ENCODE data around the gene HOXC11. TPM values are rescaled to one million over a fixed set of nuclear protein-coding genes. Genes with fewer than 3 reads are reported as not detected.

HOXC11 gene
- total RNA-seq, 1 donor: under 0.01 TPM

DNA sequence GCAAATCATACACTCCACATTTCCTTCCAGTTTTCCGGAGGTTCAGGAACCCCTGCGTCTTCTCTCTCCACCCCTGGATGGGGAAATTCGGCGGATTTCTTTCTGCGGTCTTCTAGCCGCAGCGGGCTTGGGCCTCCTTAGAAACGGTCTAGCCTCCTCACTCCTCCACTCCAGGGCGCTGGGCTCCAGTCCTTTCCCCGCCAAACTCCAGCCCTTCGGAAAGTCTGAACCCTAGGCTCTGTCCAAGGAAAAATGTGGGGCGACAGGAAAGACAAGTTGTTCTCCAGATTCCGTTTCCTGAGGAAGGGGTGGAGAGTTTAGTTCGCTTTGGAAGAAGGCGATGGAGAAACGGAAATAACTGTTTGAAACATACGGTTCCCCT, 10.6 kb downstream of the HOXC11 start:
- DNase-seq (ENCODE audit: low read depth in 2 of 3, low spot score in 2 of 3): no peak

DNA sequence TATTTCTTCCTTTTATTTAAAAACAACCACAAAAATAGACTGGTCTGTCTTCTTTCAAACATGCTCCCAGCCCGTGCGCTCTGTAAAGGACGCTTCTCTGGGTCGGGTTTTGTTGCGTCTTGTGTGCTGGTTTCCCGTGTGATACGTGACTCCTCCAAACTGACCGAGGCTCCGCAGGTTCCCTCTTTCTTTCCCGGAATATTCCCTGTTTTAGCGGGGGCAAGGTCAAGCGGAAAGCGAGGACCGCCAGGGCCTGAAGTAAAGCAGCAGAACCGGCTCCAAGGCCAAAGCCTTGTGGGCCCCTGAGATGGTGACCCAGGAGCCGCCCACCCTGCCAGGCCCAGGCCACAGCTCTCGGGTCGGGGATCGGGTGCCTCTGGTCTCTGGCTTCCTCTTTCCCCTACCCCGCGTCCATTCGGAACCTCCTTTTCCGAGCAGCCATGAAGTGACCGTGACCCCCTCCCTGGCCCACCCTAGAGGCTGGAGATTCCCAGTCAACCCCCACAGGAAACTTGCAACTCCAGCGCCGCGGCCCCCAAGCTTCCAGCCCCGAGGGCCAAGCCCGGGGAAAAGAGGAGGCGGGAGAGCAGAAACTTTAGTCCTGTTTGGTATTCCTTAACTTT, 11.1 kb downstream of the HOXC11 start:
- no peak for DNase-seq (ENCODE audit: low read depth in 2 of 3, low spot score in 2 of 3)

DNA sequence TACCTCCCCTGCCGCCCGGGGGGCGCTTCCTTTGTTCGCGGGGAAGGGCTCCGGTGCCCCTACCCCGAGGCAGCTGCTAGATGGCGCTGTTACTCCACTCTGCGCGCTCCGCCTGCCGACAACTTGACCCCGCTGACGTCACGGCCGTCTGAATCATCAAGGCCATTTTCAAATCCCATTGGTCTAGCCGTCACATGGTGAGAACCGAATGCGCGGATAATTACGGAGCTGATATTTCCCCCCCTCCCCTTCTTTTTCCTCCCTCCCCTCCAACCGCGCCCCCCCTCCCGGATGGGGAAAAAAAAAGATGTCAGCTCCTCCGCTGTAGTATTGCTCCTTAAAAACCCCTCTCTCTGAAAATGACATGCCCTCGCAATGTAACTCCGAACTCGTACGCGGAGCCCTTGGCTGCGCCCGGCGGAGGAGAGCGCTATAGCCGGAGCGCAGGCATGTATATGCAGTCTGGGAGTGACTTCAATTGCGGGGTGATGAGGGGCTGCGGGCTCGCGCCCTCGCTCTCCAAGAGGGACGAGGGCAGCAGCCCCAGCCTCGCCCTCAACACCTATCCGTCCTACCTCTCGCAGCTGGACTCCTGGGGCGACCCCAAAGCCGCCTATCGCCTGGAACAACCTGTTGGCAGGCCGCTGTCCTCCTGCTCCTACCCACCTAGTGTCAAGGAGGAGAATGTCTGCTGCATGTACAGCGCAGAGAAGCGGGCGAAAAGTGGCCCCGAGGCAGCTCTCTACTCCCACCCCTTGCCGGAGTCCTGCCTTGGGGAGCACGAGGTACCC, 12.2 kb downstream of the HOXC11 start, which contains the start of gene HOXC10:
TSS of gene HOXC10 (plus strand) at position 246 of the 791 bp plus-strand sequence. CDS start at position 360, 114 bp downstream.
- peak in 2 of 3 donors; percentile 88 to 90 for DNase-seq (ENCODE audit: low read depth in 2 of 3, low spot score in 2 of 3)

DNA sequence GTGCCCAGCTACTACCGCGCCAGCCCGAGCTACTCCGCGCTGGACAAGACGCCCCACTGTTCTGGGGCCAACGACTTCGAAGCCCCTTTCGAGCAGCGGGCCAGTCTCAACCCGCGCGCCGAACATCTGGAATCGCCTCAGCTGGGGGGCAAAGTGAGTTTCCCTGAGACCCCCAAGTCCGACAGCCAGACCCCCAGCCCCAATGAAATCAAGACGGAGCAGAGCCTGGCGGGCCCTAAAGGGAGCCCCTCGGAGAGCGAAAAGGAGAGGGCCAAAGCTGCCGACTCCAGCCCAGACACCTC, 12.7 kb downstream of the HOXC11 start:
- no peak for DNase-seq (ENCODE audit: low read depth in 2 of 3, low spot score in 2 of 3)

DNA sequence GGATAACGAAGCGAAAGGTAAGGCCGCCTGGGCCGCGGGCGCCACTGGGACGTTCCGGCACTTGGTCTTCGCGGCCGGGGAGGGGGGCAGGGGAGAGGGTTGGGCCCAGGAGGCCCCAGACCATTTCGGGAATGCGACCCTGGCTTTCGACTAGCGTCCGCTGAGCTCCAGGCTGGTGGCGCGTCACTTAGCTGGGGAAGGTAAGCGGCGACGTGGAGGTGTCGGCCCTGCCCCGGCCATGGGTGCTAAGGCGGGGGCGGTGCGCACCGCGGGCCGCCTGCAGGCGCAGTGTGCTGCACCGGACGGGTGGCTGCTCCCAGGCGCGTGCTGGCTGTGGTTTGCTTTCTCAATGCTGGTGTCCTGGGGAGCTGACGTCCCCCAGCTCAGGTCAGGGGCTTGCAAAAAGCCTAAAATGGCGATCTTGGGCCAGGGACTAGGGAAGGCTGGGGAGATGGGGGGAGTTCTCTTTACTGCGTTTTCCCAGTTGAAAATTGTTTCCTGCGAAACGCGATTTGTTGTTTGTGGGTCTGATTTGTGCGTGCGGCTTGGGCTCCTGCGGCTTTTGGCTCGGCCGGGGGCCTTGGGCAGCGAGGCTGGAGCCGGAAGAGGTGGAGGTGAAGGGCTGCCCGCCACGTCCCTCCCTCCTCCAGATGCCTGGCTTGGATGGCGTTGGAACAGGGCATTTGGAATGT, 13.2 kb downstream of the HOXC11 start:
- DNase-seq (ENCODE audit: low read depth in 2 of 3, low spot score in 2 of 3): no peak

DNA sequence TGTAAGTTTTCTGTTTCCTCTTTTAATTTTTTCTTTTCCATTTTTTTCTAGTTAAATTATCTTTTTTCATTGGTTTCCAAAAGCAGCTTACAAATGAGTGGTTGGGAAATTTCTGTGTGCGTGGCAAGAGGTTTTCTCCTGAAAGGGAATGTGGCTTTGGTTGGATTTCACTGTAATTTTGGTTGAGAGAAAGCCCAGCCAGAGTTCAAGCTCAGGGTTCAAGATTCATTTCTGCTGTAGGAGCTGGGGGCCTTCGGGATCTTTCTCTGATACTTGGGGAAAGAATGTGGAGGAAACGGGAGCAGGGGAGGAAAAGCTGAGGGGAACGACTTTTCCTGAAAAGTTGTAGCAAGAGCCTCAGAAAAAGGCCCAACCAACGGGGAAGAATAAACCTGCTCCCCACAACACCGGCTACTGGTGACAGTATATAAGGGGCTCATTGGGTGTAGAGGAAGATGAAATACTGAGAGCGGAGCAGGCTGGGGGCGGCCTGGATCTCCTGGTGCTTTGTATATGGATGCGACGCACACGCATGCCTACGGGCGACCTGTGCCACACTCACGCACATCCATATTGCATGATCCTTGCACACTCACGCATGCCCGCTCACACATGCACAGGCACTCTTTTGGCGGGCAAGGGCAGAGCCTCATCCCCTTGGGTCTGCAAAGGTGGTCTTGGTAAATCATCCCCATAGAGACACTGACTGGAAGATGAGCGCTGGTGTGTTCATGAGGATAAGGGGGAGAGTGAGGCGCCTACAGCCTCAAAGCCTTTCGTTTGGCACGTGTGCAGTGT, 14.0 kb downstream of the HOXC11 start:
- no peak for DNase-seq (ENCODE audit: low read depth in 2 of 3, low spot score in 2 of 3)

DNA sequence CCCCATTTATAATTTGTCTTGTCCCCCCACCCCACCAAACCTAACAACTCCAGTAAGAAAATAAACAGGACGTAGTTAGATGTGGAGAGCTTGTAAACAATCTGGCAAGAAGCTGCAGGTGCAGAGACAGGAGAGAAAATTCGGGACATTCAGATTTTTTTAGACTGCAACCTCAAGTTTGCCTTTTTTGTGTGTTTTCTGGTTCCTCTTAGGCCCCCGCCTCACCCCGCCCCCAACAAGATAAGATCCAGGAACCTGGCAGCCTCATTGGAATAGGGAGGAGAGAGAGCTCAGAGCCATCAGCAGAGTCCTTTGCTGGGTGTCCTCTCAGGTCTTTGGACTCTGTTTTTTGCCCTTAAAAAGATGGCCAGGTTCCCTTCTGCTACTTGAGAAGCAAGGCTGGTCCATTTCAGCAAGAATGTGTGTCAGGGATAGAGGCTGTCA, 14.9 kb downstream of the HOXC11 start:
- DNase-seq (ENCODE audit: low read depth in 2 of 3, low spot score in 2 of 3): no peak

DNA sequence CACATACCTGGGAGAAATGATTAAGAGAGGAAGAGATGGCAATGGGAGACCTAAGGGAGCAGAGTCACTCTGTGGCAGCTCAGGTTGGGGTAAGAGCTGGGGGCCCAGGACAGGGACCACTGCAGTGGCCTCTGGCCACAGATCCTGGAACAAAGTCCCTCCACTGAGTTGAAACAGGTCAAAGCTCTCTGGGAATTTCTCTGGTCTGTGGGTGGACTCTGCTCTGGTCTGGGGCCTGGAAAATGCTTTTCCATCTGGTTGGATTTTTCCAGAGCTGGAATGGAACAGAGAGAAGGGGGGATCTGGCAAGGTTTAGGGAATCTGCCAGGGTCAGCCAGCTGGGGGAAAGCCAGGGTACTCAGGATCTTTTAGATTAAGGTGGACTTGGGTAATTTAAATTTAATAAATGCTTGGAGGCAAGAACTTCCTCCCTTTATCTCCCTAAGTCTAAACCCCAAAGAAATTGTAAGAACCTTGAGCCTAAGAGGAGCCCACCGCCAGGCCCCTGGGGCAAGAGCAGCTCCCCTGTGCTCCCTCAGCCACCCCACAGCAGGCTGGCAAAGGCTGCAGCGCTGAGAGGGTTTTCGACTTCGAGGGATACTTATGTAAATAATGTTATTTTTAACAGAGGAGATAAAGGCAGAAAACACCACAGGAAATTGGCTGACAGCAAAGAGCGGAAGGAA, 15.8 kb downstream of the HOXC11 start:
- no peak for DNase-seq (ENCODE audit: low read depth in 2 of 3, low spot score in 2 of 3)

DNA sequence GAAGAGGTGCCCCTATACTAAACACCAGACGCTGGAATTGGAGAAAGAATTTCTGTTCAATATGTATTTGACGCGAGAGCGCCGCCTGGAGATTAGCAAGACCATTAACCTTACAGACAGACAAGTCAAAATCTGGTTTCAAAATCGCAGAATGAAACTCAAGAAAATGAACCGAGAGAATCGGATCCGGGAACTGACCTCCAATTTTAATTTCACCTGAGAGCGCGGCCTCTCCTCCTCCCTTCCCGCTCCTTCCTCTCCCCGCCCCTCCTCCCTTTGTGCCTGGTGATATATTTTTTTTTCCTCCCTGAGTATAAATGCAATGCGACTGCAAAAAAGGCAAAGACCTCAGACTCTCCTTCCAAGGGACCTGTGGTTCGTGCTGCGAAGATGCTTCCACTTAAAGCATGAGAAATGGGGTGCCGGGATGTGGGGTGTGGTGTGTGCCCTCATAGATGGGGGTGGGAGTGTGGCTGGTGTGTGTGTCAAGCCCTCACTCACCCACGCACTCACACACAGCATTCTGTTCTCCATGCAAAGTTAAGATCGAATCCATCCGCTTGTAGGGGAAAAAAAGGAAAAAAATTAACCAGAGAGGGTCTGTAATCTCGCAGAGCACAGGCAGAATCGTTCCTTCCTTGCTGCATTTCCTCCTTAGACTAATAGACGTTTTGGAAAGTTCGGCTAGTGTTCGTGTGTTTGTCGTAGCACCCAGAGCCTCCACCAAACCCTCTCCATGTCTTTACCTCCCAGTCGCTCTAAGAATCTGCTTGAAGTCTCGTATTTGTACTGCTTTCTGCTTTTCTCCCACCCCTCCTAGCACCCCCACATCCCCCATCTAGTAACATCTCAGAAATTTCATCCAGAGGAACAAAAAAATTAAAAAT, 16.5 kb downstream of the HOXC11 start:
- DNase-seq (ENCODE audit: low read depth in 2 of 3, low spot score in 2 of 3): peak in 2 of 3 donors; percentile 67 to 76

DNA sequence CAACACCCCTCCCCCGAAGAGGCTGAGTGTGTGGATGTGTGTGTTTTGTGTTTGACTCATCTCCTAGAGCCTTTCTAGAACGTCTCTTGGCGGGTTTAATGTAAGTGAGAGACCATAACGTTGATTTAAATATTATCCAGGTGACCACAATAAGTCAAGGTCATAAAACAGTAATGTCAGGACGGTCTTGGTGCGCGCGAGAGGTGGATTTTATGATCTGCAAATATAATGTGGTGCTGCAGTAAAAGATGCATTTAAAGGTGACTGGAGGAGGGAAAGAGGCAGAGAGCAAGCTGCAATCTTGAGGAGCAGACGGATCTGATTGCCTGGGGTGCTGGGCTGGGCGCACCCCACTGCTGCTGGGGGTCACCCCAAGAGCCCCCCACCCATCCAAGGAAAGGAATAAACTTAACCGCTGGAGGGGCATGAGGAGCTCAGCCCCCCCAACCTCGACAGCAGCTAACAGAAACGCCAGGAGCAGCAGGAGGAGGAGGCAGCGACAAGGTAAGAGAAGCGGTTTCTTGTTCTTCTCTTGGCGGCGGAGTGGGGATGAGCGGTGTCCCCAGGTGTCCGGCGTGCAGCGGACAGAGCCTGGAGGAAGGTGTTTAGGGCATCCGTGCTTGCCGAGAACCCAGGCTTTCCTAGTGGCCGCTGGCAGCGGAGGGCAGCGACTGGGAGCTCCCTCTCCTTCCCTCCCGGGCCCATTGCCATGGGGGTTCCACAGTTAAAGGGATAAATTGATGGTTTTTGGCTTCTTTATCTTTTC, 17.6 kb downstream of the HOXC11 start:
- no peak for DNase-seq (ENCODE audit: low read depth in 2 of 3, low spot score in 2 of 3)

DNA sequence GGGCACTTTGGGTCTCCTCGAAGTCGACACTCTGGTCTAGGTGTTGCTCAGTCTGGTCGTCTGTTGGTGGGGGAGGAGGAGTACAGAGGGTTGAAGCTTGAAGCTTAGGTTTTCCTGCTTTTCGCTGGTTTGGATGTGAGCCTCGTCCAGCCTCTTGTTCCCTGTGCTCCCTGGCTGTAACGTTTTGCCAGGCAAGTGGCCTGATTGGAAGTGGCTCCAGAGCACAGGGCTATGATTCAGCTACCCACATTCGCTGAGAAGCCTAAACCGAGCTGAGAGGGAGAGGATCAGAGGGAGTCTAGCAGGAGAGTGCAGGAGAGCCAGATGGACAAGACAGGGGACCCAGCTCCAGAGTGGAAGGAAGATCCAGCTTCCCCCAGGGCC, 18.1 kb downstream of the HOXC11 start:
- DNase-seq (ENCODE audit: low read depth in 2 of 3, low spot score in 2 of 3): no peak

DNA sequence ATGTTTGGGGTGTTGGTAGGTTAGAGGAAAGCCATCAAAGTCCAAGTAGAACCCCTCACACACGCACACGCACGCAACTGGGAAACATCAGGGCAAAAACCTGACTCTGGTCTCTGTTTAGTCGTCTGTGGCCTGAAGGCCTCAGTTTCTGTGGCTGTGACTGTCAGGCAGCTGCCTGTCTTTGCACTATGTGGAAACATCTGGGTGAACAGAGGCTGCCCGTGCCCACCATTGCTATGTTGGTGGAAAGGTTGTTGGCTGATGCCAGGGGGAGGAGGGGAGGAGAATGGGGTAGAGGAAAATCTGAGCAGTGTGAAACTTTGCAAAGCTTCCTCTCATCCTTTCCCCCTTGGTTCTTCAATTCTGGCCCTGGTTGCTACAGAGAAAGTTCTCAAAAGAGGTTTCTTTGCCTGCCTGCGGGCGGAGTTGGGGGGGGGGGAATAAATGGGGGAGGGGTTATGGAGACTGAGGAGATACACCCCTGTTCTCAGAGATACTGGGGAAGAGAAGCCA, 19.5 kb downstream of the HOXC11 start:
- DNase-seq (ENCODE audit: low read depth in 2 of 3, low spot score in 2 of 3): no peak

DNA sequence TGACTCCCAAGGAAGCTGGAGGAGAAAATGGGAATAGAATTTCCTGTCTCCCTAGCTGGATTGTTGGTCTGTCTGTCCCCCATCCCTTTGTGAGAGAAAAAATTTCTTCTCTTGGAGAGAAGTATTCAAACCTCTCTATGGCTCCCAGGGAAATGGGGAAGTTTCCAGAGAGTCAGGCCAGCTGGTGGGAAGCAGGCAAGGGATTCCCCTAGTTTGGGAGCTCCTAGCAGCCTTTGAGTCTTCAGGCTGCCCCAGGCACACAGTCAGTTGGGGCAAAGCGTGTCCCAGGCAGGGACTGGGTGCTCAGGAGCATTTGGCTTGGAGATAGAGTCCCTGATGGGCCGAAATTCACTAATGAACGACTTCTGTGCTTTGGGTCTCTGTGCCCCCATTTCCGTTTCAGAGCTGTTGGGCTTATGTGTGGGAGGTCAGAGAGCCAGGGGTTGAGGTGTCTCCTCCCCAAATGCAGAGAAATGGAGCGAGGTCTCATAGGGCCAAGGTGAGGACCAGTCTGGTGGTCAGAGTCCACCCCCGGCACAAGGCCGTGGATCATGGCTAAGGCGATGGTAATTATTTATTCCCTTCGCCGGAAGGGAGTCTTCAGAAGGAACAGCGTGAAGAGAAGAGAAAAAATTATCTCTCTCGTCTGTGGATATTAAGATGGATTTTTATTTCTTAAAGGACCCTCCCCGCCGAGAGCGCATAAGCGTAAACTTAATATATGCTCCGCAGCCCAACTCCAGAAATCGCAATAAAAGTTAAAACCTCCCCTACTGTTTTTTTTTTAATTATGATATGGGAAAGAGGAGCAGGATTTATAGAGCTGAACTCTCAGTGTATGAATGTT, 20.5 kb downstream of the HOXC11 start:
- no peak for DNase-seq (ENCODE audit: low read depth in 2 of 3, low spot score in 2 of 3)

DNA sequence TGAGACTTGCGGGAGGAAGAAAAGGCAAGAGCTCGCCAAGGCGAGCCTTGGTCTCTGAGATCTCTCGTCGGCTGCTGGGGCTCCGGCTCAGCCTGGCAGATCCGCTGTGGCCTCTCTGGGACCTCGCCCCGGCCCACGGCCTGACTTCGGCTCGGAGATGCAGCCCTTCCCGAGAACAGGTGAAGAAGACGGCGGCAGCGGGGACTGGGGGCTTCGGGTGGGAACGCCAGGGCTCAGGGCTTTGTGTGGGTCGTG, 21.0 kb downstream of the HOXC11 start:
- no peak for DNase-seq (ENCODE audit: low read depth in 2 of 3, low spot score in 2 of 3)

DNA sequence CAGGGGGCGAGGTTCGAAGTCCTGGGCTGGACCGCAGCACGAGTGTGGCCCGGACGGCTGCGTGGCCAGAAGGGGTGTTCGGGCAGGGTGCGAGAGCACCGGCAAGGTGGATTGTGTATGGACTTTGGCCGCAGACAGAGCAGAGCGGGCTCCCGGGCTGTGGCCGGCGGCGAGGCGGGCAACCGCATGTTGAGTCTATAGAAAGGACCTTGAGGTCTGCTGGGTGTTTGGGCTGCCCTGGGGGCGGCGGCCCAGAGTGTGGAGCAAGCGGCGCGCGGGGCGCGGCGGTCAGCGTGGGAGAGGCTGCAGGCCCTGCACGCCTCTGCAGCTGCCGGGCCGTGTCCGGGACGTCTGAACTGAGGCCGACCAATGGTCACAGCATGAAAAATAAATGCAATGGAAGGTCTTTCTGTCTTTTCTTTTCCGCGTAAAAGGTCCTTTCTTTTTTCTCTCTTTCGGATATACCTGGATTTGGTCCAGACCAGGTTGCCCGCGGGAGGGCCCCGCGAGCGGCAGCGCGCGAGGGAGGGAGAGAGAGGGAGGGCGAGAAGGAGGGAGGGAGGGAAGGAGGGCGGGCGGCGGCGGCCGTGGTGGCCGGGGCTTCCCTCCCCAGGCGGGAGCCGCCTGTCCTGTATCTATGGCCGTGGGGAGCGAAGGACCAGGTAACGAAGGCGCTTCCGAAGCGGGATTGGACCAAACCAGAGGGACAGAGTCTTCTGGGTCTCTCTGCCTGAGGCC, 21.5 kb downstream of the HOXC11 start:
- no peak for DNase-seq (ENCODE audit: low read depth in 2 of 3, low spot score in 2 of 3)

DNA sequence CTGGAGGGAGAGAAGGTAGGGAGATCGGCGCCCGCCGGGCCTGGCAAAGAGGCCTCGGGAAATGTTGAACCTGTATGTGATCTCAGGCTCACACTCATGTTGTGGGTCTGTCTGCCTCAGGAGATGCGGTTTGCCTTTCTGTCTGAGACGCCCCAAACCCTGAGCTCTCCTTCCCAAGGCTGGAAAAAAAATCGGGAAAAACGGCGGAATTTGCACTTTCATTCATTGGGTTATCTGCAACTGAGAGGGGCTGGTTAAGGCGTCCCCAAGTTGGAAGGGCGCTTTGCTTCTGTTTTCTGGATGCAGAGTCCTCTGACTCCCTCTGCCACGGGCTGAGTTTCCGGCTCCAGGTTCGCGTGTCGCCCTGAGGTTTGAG, 22.1 kb downstream of the HOXC11 start:
- no peak for DNase-seq (ENCODE audit: low read depth in 2 of 3, low spot score in 2 of 3)

Measured in hematopoietic multipotent progenitor cell (in vitro differentiated cells).